Loucy (cell line): ENCODE measurements around the gene CD177.
"Not testable (repeated sequence)": the region's sequence is repeated elsewhere in the genome, so short reads cannot be mapped to it uniquely, and the experiment has no call there.

Experiments used
- CTCF ChIP-seq: fragments of 200-600 bp; sonication (generic); conservative IDR thresholded peaks from 2 replicates; pipeline ENCODE4 v1.5.1; 2014; ENCODE audit warnings: mild to moderate bottlenecking, antibody characterized with exemption, low read length
- EZH2phosphoT487 ChIP-seq: fragments of 200-600 bp; IDR thresholded peaks from 2 replicates; pipeline ENCODE4 v1.6.1; 2018; ENCODE audit warnings: antibody characterized with exemption, mild to moderate bottlenecking, moderate library complexity, borderline replicate concordance

GRCh38 chr19:43393501-43393900 lies 40.0 kb downstream of the CD177 start:
- TF ChIP-seq CTCF, EZH2phosphoT487: not testable (repeated sequence)
